Aorta (tissue), 5 donors: ENCODE measurements around the gene MAP7D1. TPM values are rescaled to one million over a fixed set of nuclear protein-coding genes. Genes with fewer than 3 reads are reported as not detected.

ENCODE experiments used
- ATAC-seq: fragments of 200-7000 bp; cut with Tn5 transposase; one replicate; pipeline ENCODE4 v1.9.1; 2022; ENCODE audit warnings: moderate library complexity; ENCODE audit not compliant: low FRiP score
- DNase-seq, 2 donors: peaks; one replicate each; pipeline ENCODE4 v3.0.0-alpha.2; 2020
- H3K27ac ChIP-seq, 2 donors: one replicate each; pipeline ENCODE4 v1.5.1; 2013; ENCODE audit warnings: low read length in 2 of 2, mild to moderate bottlenecking in 2 of 2, moderate library complexity in 2 of 2, control low read depth in 1 of 2, inconsistent platforms in 1 of 2, low read depth in 1 of 2
- H3K27me3 ChIP-seq, 2 donors: one replicate each; pipeline ENCODE4 v1.6.1; 2013; ENCODE audit warnings: control low read depth in 1 of 2, low read length in 1 of 2, mild to moderate bottlenecking in 1 of 2, moderate library complexity in 1 of 2; ENCODE audit not compliant: insufficient read depth in 2 of 2, control insufficient read depth in 1 of 2
- H3K36me3 ChIP-seq, 2 donors: one replicate each; pipeline ENCODE4 v1.6.1; 2013; ENCODE audit warnings: control low read depth in 1 of 2, low read length in 1 of 2, mild to moderate bottlenecking in 1 of 2; ENCODE audit not compliant: insufficient read depth in 2 of 2, control insufficient read depth in 1 of 2
- H3K4me1 ChIP-seq, 2 donors: one replicate each; pipeline ENCODE4 v1.6.1; 2013; ENCODE audit warnings: low read length in 2 of 2, control low read depth in 1 of 2, mild to moderate bottlenecking in 1 of 2, moderate library complexity in 1 of 2; ENCODE audit not compliant: insufficient read depth in 2 of 2, control insufficient read depth in 1 of 2
- H3K4me3 ChIP-seq, 2 donors: one replicate each; pipeline ENCODE4 v1.5.1; 2013; ENCODE audit warnings: low read length in 2 of 2, control low read depth in 1 of 2, mild to moderate bottlenecking in 1 of 2
- H3K9me3 ChIP-seq: one replicate; pipeline ENCODE4 v1.6.1; 2013; ENCODE audit warnings: mild to moderate bottlenecking, low read length; ENCODE audit not compliant: control insufficient read depth
- WGBS, 2 donors: extraction: QIAGEN DNeasy Blood & Tissue Kit; methylation state at CpG; one replicate each; pipeline ENCODE4 v1.1.7; 2013; 5-methylcytosine and 5-hydroxymethylcytosine counted together
- intact Hi-C, 2 donors: fragments of 100-400 bp; cut with DNase I; formaldehyde crosslinking; loops; one replicate each; pipeline versions ENCODE4 v1.14.2 to v1.15.0; 2022
- long read RNA-seq, 2 donors: library from polyadenylated mRNA; unstranded; transcript quantifications; one replicate each; pipeline ENCODE4 v2.0.0, GENCODE V29; 2020 to 2021
- polyA plus RNA-seq, 2 donors: library from polyadenylated mRNA; stranded (reverse); fragments of 200-250 nt; gene quantifications; one replicate each; pipeline ENCODE4 v1.2.3, GENCODE V29; 2013
- total RNA-seq, 2 donors: library from RNA; stranded (reverse); fragmentation: NEBNext Ultra II Directional; extraction: Animal tissue kit (Norgen Biotek cat#: 25700); gene quantifications; one replicate each; pipeline ENCODE4 v1.2.1, GENCODE V29; 2021
- donor health status: healthy with polysubstance abuse.
- donor health status: Bipolar disorder and iron deficiency.
- donor health status: DM: no; HTN: no; CAD: no.
- donor health status: DM: no; HTN: no; CAD: no.
- donor health status: DM: yes; HTN: yes; CAD: no.

MAP7D1 gene
- total RNA-seq (100 to 1,000 TPM; 113 to 133 TPM), polyA plus RNA-seq (10 to 100 TPM; 52.8 to 81.2 TPM)
- long read RNA-seq, donor 1, partial matches to known transcripts = 2 of 3 reads
- long read RNA-seq, donor 1, other reads (novel, unspliced or antisense) = 0 of 3 reads
- long read RNA-seq, donor 2, partial matches to known transcripts = 28 of 46 reads
- long read RNA-seq, donor 2, other reads (novel, unspliced or antisense) = 12 of 46 reads

DNA sequence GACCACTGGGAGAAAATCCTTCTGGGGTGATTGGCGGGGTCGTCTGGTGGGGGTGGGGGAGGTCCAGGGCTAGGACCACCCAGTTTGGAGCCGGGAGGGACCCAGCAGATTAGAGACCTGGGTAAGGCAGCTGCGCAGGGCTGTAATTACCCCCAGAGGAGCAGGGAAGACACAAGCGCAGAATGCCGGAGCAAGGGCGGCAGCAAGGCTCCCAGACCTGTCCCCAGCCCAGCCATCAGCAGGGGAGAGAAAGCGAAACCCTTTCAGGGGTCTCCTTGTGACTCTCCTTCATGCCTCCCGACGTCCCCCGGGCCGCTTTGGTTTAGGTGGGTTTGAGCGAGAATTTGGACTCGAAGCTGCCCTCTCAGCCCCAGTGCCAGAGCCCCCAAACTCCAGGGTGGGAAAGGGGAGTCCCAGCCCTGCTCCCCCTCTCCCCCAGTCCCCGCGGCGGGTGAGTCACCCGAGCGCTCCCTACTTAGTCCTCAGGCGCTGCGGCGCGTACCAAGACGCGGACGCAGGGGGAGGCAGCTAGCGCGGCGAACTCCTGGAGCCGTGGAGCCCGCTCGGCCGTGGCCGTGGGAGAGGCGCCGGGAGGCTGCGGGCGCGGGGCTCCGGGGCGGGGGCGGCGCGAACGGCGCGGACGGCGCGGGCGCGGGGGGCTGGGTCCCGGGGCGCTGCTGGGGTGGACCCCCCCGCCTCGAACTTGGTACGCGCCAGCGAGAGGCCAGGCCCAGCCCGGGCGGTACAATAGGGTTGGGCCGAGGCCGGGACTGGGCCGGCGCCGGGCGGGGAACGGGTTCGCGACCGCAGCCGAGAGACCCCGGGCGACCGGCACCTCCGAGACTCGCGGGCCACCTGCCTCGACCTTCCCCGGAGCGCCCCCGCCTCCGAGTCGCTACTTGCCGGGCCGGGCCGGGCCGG, at the start of gene MAP7D1:
Gene MAP7D1 (plus strand): TSS at position 753 of the 921 bp plus-strand sequence. CDS start 258 bp downstream, outside the sequence.
- 0% methylated on average over 56 to 88 of the region's 88 CpGs for WGBS, 2 donors
- Histone ChIP-seq H3K9me3 (no peaks in the 10 kb centered on the region), H3K36me3 (no peaks in the 10 kb centered on the region), H3K4me1 (peaks cover 0 to 4% of the 10 kb centered on the region in 2 donors), H3K4me3 (peak within 1 kb of the TSS; percentile 99), H3K27me3 (no peaks in the 10 kb centered on the region), H3K27ac (peak within 1 kb of the TSS; percentile 97 to 98)
- intact Hi-C loops = loop anchor here in 1 of 2 donors (10.0 kb wide), 1 partner anchor 229 kb away; the partner anchor contains the start of gene STK40
- ATAC-seq (peak; percentile 81), DNase-seq (peak; percentile 94 to 96)

DNA sequence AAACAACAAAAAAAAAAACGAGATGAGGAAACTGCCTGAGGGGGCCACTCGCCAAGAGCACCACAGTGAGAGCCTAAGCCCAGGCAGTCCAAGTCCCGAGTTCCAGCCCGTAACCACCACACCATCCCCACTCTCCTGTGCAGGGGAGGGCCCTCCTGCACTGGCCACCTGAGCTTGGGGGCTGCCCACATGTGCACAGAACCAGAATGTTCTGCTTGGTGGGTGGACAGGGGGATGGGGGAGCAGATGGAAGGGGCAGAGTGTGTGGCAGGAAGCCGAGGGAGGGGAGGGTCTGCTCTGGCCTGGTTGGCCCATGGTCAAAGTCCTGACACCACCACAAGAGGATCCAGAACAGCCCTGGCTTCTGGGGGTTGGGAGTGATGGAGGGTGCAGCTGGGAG, 49.7 kb upstream of the MAP7D1 start:
- 54 to 59% methylated on average over 5 of the region's 5 CpGs for WGBS, 2 donors
- ATAC-seq (no peak), DNase-seq (no peak)
- H3K36me3 ChIP-seq = no peaks in the 10 kb centered on the region
- no peak overlapping the region for H3K27ac ChIP-seq
- H3K27me3 ChIP-seq = no peaks in the 10 kb centered on the region
- H3K4me1 ChIP-seq = no peaks in the 10 kb centered on the region
- no peaks in the 10 kb centered on the region for H3K9me3 ChIP-seq
- H3K4me3 ChIP-seq = no peak overlapping the region
- intact Hi-C loops = loop anchor here in 1 of 2 donors (2.0 kb wide), 1 partner anchor 21 kb away; no protein-coding TSS in a partner anchor

DNA sequence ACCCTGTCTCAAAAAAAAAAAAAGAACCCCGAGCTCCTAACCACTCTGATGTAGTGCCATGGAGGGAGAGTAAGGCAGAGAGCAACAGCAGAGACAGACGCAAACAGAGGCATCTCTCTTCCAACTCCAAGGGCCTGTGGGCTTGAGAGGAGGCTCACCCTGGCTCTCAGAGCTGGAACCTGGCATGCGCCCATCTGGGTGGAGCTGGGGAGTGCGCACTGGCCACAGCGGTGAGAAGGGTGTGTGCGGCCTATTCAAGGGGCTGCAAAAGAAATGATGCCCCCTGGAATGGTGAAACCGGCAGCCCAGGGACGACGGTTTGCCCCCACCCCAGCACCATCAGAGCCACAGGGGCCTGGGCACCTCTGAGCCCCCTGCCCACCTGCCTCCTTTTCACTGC, 48.6 kb upstream of the MAP7D1 start:
- intact Hi-C loops = loop anchor here in 1 of 2 donors (2.0 kb wide), 1 partner anchor 19 kb away; no protein-coding TSS in a partner anchor
- no peaks in the 10 kb centered on the region for H3K27me3 ChIP-seq
- DNase-seq (no peak), ATAC-seq (no peak)
- no peaks in the 10 kb centered on the region for H3K9me3 ChIP-seq
- no peak overlapping the region for H3K4me3 ChIP-seq
- H3K36me3 ChIP-seq = no peaks in the 10 kb centered on the region
- H3K4me1 ChIP-seq = no peaks in the 10 kb centered on the region
- WGBS, 2 donors = 93% methylated on average over 9 of the region's 9 CpGs
- no peak overlapping the region for H3K27ac ChIP-seq

DNA sequence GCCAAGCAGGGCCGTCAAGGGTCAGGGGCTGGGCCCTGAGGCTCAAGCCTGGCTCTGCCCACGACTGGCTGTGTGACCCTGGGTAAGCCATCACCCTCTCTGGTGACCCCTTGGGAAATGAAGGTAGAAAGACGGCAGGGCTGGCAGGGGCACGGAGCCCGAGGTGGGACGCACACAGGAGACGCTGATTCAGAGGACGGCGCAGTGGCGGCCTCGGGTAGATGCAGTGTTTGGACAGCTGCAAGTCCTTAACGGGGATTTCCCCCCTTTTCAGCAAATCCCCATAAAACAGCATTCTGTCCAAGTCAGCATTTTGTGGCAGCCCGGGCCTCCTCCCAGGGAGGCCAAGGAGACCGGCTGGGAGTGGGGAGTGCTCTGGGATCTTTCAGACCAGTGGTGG, 47.6 kb upstream of the MAP7D1 start:
- DNase-seq (no peak), ATAC-seq (no peak)
- Histone ChIP-seq H3K27me3 (no peaks in the 10 kb centered on the region), H3K27ac (no peak overlapping the region), H3K4me3 (no peak overlapping the region), H3K36me3 (no peaks in the 10 kb centered on the region), H3K9me3 (no peaks in the 10 kb centered on the region), H3K4me1 (no peaks in the 10 kb centered on the region)
- WGBS, 2 donors = 83 to 89% methylated on average over 14 of the region's 14 CpGs
- intact Hi-C loops = no loop called here

DNA sequence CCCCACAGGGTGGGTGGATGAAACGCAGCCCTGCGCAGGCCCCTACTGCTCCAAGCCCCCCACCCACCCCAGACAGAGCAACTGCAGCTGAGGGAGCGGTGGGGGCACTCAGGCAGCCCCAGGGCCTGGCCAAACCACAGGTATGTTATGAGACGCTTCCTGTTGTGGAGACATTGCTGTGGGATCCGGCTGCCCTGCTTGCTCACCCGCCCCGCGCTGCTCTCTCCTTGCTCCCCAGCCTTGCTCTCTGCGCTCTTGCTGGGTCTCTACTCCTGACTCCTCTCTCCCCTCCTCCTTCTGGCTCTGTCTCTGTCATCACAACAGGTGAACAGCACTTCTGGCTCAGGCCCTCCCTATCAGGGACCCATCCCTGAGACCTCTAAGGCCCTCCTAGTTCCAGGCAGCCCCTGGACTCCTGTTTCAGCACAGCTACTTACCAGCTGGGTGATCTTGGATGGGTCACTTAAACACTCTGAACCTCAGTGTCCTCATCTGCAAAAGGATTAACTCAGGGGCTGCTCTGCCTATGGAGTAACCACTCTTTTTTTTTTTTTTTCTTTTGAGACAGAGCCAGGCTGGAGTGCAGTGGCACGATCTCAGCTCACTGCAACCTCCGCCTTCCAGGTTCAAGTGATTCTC, 46.8 kb upstream of the MAP7D1 start:
- WGBS, 2 donors = 87 to 89% methylated on average over 9 to 11 of the region's 11 CpGs

DNA sequence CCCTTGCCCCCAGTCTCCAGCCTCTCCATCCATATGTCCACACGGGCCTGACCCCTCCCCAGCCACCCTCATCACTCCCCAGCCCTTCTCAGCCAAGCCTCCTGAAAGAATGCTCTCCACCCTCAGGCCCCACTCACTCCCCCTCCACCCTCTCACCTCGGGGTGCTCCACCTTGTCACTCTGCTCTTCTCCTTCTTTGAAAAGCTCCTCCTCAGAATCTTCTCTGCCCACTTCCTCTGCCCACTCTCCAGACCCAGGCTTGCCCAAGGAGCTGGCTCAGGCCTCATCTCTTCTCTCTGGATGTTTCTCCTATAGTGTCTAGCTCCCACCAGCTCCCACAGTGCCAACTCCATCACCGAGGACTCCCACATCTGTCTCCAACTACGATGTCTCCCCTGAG, 44.8 kb upstream of the MAP7D1 start:
- H3K4me1 ChIP-seq = peaks cover 0 to 1% of the 10 kb centered on the region in 2 donors
- no peaks in the 10 kb centered on the region for H3K36me3 ChIP-seq
- H3K27ac ChIP-seq = no peak overlapping the region
- ATAC-seq (no peak), DNase-seq (no peak)
- intact Hi-C loops = no loop called here
- no peak overlapping the region for H3K4me3 ChIP-seq
- no peaks in the 10 kb centered on the region for H3K27me3 ChIP-seq
- H3K9me3 ChIP-seq = no peaks in the 10 kb centered on the region
- WGBS, 2 donors = 79 to 81% methylated on average over 4 of the region's 4 CpGs

More for the DNA sequence above, 46.8 kb upstream of the MAP7D1 start:
- Histone ChIP-seq H3K27me3 (no peaks in the 10 kb centered on the region), H3K36me3 (no peaks in the 10 kb centered on the region), H3K4me1 (no peaks in the 10 kb centered on the region), H3K27ac (no peak overlapping the region), H3K9me3 (no peaks in the 10 kb centered on the region), H3K4me3 (no peak overlapping the region)
- intact Hi-C loops = no loop called here
- ATAC-seq (no peak), DNase-seq (no peak)

DNA sequence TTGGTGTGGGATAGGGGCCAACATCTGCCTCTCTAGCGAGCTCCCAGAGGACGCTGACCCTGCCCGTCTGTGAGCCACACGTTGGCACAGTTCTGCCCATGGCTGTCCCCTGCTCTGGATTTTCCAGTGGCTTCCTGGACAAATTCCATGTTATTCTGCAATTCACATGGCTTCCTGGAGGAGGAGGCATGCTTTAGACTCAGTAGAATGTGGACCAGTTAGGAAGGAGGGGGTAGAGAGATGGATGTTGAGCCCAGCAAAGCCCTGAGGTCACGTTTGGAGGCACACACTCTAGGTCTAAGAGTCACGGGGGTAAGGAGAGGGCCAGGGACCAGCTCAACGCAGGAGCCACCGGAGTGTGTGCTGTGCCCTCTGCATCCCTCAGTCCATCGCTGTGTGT, 43.1 kb upstream of the MAP7D1 start:
- no peaks in the 10 kb centered on the region for H3K9me3 ChIP-seq
- H3K27me3 ChIP-seq = no peaks in the 10 kb centered on the region
- no peak overlapping the region for H3K27ac ChIP-seq
- DNase-seq = no peak
- intact Hi-C loops = no loop called here
- WGBS, 2 donors = 59 to 68% methylated on average over 9 of the region's 9 CpGs
- no peak overlapping the region for H3K4me3 ChIP-seq
- H3K36me3 ChIP-seq = no peaks in the 10 kb centered on the region
- ATAC-seq = no peak
- peaks cover 0 to 4% of the 10 kb centered on the region in 2 donors for H3K4me1 ChIP-seq

DNA sequence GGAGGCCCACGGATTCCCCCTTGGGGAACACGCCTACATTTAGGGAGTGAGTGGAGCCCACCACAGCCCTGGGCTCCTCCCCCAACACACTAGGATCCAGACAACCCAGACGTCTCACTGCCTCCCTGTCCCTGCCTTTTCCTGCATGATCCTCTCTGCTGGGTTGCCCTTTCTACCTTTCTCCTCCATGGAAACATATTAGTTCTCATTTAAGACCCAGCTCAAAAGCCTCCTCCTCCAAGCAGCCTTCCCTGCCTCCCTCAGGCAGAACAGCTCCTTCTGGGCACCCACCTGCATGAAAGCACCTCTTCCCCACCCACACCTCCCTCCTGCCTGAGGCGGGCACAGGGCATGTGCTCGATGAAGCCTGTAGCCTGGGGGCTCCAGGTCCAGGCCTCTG, 41.6 kb upstream of the MAP7D1 start:
- H3K9me3 ChIP-seq = no peaks in the 10 kb centered on the region
- DNase-seq (no peak), ATAC-seq (no peak)
- H3K27ac ChIP-seq = peak overlapping the region; percentile 20 to 84
- intact Hi-C loops = no loop called here
- no peaks in the 10 kb centered on the region for H3K36me3 ChIP-seq
- H3K27me3 ChIP-seq = no peaks in the 10 kb centered on the region
- no peak overlapping the region for H3K4me3 ChIP-seq
- peaks cover 0 to 4% of the 10 kb centered on the region in 2 donors for H3K4me1 ChIP-seq
- WGBS, 2 donors = 65 to 66% methylated on average over 5 of the region's 5 CpGs
